Amygdala (tissue), 56 donors: ENCODE data around the gene ALG5.

Experiments used
- DNase-seq, 56 donors: peaks; one replicate each; lab custom pipeline; 2025; lab: John Stamatoyannopoulos, UW

Gene ALG5

DNA sequence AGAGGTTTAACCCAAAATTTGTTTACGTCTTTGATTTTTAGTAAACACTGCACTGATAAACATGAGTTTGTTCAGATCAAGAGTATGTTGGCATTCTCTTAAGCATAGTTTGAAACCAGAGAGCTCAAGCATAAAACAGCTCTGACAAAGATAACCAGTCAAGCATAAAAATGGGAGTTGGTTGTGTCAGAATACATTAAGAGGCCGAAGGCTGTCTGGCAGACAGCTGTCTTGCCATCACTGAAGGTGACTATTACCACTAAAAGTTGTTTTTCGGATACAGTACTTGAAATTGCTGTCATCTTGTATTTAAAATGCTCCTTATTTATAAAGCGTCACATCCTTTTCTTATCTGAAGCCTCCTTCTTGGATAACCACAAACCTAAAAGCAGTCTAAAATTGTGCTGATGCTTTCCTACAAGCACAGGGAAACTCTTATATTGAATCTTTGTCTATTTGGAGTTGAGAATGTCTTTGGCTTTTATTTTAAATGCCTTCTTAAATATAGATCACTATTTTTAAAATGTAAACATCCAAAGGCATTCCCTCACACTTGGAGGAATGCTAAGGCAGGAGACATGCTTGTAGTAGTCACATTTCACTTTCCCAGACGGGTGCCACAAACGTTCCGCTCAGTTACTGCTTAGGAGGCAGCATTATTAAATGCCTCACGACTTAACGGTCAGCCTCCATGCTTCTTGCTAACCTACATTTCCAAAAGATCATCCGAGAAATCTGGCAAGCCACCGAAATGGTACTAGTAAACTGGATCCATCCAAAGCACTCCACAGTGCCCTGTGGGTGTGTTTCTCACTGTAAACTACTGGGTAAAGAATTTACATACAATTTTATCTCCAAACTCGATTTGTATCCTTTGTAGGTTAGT, 80.7 kb downstream of the ALG5 start:
- DNase-seq = peak in 2 of 56 donors; percentile 10 to 17

DNA sequence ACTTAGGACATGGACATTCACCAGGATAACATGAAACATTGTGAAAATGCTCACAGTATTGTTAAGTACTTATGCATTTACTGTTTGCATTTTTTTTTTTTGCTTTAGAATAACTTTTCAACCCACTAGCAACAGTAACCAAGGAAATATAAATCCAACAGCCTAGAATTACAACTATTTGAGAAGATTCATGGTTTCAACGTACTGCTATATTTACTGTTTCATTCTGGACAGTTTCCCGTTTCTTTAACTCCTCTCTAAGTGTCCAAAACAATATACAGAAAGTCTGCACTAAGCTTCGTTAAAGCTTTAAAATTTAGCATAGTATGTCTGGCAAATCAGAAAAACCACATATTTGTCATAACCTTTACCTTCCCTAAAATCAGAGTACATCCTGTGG, 81.8 kb downstream of the ALG5 start:
- no peak for DNase-seq

DNA sequence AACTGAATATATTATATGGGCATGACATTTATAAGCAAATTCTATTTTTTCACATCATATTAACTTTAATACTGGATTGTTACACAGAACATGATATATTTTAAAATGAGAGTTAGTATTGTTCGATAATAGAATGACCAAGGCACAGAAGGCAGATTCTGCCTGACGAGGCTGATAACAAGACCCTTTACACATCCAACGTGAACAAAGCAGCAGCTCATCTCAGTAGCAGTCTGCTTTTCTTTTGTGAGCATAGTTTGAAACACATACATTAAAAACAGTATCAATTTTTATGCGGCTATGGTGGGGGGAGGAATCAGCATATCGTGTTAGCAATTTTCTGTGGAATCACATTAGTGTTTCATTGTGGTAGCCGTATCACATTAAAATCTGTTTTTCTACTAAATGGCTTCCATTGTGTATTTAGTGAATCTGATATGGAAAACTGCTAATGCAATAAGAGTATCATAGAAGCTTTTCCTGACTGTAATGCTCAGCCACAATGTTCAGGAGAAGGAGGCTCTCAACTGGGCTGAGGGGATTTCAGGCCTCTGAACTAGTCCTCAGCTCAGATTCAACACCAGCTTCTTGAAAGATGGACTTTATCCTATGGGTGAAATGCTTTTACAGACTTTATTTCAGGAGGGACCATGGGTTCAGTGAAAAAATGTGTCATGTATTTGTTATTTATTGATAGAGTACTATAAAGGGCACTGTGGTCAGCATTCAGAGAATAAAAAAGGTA, 83.1 kb downstream of the ALG5 start:
- DNase-seq = no peak

DNA sequence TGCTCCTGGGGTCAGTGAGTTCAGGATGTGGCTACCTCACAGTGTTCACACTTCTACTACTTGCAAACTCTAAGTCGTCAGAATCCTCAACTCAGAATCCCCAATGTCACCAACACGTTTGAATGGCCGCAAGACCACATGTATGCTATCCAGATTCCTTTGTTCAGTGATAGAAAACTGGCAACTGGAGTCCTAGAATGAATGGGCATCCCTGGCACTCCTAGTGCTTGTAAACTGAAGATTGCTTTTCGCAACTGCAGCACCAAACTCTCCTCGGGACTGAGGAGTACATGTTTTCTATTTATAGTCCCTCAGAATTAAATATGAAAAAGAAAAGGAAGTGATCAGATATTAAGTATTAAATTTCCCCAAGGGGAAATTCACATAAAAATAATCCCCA, 84.0 kb downstream of the ALG5 start:
- peak in 1 of 56 donors; percentile 17 for DNase-seq

DNA sequence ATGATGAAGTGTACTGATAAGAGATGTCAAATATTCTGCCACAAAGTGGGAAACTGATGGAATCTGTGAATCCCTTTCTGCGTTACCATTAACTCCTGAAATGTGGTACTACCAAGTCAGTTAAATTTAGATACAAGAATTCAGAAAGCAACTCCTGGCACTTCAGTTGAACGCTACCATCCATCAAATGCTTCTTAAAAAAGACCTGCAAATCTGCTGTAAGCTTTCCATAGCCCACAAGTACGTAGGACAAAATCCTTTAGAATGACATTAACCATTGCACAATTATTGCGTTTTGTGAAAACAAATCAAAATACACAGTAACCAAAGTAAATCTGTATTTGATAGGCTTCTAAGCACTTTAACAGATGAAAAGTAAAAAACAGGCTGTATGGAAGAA, 84.5 kb downstream of the ALG5 start:
- no peak for DNase-seq

DNA sequence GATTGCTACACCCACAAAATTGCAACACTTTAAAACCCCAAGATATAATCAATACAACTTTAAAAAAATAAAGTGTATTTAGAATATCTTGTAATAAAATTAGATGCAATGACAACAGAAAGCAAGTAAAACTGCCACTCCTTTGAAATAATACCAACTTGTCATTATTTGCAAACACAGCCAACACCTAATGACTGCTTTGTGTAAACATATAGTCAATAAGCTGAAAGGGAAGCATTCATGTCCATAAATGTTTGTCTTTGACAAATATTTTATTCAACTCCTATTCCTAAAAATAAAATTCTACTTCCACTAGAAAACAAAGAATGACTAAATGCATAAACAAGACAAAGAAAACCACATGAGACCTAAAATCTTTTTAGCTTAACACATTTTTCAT, 85.7 kb downstream of the ALG5 start:
- no peak for DNase-seq

DNA sequence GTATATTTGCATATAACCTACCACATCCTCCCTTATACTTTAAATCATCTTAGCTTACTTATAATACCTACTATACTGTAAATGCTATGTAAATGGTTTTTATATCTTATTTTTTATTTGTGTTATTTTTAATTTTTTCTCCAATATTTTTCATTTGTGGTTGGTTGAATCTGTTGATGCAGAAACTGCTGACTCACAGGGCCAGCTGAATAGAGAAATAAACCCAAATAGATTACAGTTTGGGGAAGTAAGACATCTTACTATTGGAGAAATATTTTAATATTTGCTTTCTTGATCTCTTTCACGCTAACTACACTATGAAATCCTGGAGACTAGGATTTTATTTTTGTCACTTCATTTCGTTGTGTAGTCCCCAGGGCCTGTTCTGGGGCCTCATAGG, 86.2 kb downstream of the ALG5 start:
- DNase-seq = no peak

DNA sequence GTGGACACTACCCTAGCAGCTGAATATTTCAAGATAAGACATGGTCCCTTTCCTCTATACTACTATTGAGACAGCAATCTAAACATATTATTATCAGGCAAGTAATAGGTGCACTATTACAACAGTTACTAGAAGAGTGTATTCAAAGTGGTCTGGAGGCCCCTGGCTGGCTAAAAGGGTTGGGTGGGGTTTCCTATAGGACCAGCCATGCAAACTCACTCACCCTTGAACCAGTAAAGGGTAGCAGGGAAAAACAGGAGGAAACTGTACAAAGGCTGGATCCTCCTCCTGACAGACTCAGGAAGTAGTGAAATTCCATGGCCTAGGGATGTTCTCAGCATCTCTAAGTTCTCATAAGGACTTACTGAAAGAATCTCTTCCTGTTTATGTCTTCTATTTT, 86.8 kb downstream of the ALG5 start:
- DNase-seq = no peak

DNA sequence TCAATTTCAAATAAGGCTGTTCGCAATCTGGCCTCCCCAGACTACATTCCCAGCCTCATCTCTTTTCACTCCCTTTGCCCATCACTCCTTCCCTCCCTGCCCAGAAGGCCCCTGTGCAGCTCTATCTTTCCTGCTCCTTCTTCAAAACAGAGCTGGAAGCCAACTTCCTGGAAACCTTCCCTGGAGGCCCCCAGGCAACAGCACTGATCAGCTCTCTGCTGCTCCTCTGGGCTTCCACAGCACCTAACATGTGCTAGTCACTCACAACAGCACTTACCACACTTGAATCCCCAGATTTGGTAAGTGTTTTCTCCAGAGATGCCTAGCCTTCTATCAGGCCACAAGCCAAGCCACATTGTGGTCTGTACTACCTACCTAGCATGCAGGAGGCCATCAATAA, 88.6 kb downstream of the ALG5 start:
- no peak for DNase-seq

DNA sequence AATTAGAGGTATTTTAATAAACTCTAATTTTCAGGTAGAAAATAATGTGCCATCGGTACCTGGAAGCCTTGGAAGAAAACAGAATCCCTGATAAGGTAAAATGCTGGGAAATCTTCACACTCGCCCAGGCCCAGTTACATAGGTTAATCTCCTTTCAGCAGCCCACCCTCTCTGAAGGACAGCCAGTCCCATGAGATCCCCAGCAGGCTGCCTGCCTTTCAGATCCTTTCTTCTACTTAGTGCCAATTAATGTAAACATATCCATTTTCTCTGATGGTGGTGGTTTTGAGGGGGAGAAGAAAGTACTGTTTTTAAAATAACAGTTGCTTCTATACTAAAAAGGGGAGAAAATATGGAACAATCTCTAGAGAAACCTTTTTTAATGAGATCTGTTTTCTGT, 91.3 kb downstream of the ALG5 start:
- no peak for DNase-seq

DNA sequence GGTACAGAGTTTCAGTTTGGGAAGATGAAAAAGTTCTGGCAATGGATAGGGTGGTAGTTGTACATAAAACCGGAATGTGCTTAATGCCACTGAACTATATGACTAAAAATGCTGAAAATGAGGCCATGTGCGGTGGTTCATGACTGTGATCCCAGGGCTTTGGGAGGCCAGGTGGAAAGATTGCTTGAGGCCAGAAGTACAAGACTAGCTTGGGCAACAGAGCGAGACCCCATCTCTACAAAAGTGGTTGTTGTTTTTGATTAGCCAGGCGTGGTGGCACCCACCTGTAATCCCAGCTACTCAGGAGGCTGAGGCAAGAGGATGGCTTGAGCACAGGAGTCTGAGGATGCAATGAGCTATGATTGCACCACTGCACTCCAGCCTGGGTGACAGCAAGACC, 91.9 kb downstream of the ALG5 start:
- no peak for DNase-seq

DNA sequence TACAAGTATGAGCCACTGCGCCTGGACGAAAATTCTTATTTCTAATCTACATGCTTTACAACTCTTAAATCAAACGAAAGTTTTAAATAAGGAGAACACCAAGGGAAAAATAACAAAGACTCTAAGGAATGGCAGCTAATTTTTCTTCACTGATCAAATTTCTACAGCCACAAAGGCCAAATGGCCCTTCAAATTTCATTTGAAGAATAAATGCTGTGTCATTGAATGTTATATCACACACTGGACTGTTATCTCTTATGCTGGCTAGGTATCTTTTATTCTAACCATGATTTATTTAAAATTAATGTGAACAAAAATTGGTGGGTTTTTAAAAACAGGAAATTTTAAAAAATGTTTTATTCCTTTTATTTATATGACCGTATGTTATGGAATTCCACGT, 93.2 kb downstream of the ALG5 start:
- no peak for DNase-seq

DNA sequence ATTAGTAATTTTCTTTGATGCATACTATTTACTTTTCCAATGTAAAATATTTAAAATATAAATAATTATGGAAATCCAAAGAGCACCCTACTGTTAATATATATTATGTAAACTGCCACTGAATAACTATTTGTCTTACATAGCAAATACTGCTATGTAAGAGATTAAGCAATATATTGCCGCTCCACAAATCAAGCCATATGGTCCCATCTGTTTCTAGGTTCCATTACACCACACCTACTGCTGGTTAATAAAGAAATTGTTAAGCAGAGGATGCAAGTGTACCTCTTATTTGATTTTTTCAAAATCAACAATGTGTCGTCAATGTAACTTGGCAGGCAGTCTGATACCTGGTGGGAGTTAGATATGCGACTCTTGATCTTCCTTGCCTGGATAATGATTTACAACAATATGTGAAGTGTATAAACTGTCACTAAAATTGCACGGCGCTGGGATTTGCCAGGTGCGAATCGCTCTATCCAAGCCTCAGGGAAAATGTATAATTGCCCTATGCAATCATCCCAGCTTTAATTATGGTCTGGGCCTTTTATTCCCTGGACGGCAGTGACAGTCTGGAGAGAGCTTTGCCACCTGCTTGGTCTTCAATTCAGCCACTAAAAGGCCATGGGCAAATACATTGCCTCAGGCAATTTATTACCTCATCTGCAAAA, 95.1 kb downstream of the ALG5 start:
- peak in 1 of 56 donors; percentile 21 for DNase-seq
